K562 (cell line): ENCODE results near the gene PLS1. TPM values are rescaled to one million over a fixed set of nuclear protein-coding genes. Genes with fewer than 3 reads are reported as not detected.
A peak's percentile ranks its signal among the peaks of the same experiment; 100 is the strongest.

Source experiments
- BCLAF1 ChIP-seq, 2 experiments: fragments of 450-650 bp in 1 of 2; IDR thresholded peaks; 2 replicates each; pipeline ENCODE4 v1.6.1; 2011 to 2017; ENCODE audit warnings: low read depth in 2 of 2, antibody characterized with exemption in 1 of 2, borderline replicate concordance in 1 of 2, low read length in 1 of 2, mild to moderate bottlenecking in 1 of 2, mixed read lengths in 1 of 2; ENCODE audit not compliant: control insufficient read depth in 1 of 2
- CEBPG ChIP-seq, 3 experiments: fragments of 200-800 bp in 1 of 3; sonication (Bioruptor generic) in 1 of 3; sonication (generic) in 1 of 3; formaldehyde crosslinking in 1 of 3; IDR thresholded peaks in 2 of 3; conservative IDR thresholded peaks in 1 of 3; 2 replicates each; pipeline versions ENCODE4 v1.6.1 to v1.8.0; 2016 to 2022; ENCODE audit warnings: missing compliant biosample characterization in 2 of 3, missing genetic modification characterization in 2 of 3, mild to moderate bottlenecking in 1 of 3, missing genetic modification reagents in 1 of 3
- HDGF ChIP-seq: fragments of 450-650 bp; IDR thresholded peaks from 2 replicates; pipeline ENCODE4 v1.6.1; 2016
- SAFB2 ChIP-seq: fragments of 200-400 bp; formaldehyde crosslinking; IDR thresholded peaks from 2 replicates; pipeline ENCODE4 v1.6.1; 2018; ENCODE audit warnings: borderline replicate concordance, low read length, low read depth, moderate library complexity; ENCODE audit not compliant: severe bottlenecking
- SIN3A ChIP-seq, 2 experiments: fragments of 150-350 bp in 1 of 2; IDR thresholded peaks; 2 replicates each; pipeline ENCODE4 v1.6.1; 2011 to 2016; ENCODE audit warnings: borderline replicate concordance in 2 of 2, low read depth in 2 of 2, low read length in 2 of 2, mild to moderate bottlenecking in 2 of 2, moderate library complexity in 2 of 2; ENCODE audit not compliant: control insufficient read depth in 1 of 2
- SRSF9 ChIP-seq: fragments of 200-400 bp; formaldehyde crosslinking; IDR thresholded peaks from 2 replicates; pipeline ENCODE4 v1.6.1; 2017; ENCODE audit warnings: low read depth, low read length, borderline replicate concordance
- U2AF2 ChIP-seq: fragments of 200-400 bp; formaldehyde crosslinking; optimal IDR thresholded peaks from 2 replicates; pipeline ENCODE3; 2017; ENCODE audit warnings: low read depth, mild to moderate bottlenecking, low read length
- ZEB2 ChIP-seq: fragments of 450-650 bp; IDR thresholded peaks from 2 replicates; pipeline ENCODE4 v1.6.1; 2016
- ZKSCAN3 ChIP-seq: fragments of 250-450 bp; sonication (Bioruptor Pico); IDR thresholded peaks from 2 replicates; pipeline ENCODE4 v1.4.0; 2020
- ZNF41 ChIP-seq: fragments of 250-450 bp; sonication (Bioruptor Pico); conservative IDR thresholded peaks from 2 replicates; pipeline ENCODE4 v1.4.0; 2020; ENCODE audit warnings: mild to moderate bottlenecking
- ZNF740 ChIP-seq, 3 experiments: fragments of 200-800 bp in 1 of 3; sonication (Bioruptor generic) in 1 of 3; sonication (generic) in 1 of 3; formaldehyde crosslinking in 1 of 3; IDR thresholded peaks; 2 replicates each; pipeline versions ENCODE4 v1.6.1 to v1.8.0; 2016 to 2022; ENCODE audit warnings: mild to moderate bottlenecking in 2 of 3, missing compliant biosample characterization in 2 of 3, missing genetic modification characterization in 2 of 3, missing genetic modification reagents in 1 of 3
- ZSCAN29 ChIP-seq: fragments of 450-650 bp; IDR thresholded peaks from 2 replicates; pipeline ENCODE4 v1.6.1; 2017
- polyA plus RNA-seq, 8 experiments: library from polyadenylated mRNA; depleted of rRNA in 4 of 8; stranded (reverse) in 5 of 8; unstranded in 3 of 8; fragments of >200 nt; fragmentation: Nextera tagmentation in 2 of 8; fragmentation: Illumina TruSeq in 1 of 8; extraction: Ambion mirVana in 2 of 8; extraction: Trizol in 1 of 8; gene quantifications; 2 replicates each; pipeline versions ENCODE4 v1.2.1 to v1.2.3, GENCODE V29; 2011 to 2014; ENCODE audit warnings: inconsistent platforms in 1 of 8, missing spikeins in 1 of 8
- total RNA-seq, 7 experiments: library from RNA; depleted of rRNA in 6 of 7; stranded (reverse); fragments of >200 nt in 6 of 7; fragmentation: Illumina TruSeq in 2 of 7; extraction: Trizol in 2 of 7; gene quantifications; 2 replicates each; pipeline versions ENCODE4 v1.2.1 to v1.2.3, GENCODE V29; 2011 to 2021; ENCODE audit warnings: low replicate concordance in 1 of 7
- TF ChIP-seq, protein P1 (sequence below): fragments of 250-450 bp; sonication (Bioruptor Pico); IDR thresholded peaks from 2 replicates; pipeline ENCODE4 v1.5.0; 2021
- TF ChIP-seq, protein P2 (sequence below): sonication (generic); formaldehyde crosslinking; IDR thresholded peaks from 2 replicates; pipeline ENCODE4 v1.8.0; 2023; ENCODE audit warnings: mild to moderate bottlenecking, missing genetic modification reagents

The PLS1 gene
- total and polyA plus RNA-seq, 9 of the 15 experiments (the other 6 are each of a cell fraction or from before 2014, with no cell fraction given), result 6.1 to 21.3 (median 13.0) TPM

DNA sequence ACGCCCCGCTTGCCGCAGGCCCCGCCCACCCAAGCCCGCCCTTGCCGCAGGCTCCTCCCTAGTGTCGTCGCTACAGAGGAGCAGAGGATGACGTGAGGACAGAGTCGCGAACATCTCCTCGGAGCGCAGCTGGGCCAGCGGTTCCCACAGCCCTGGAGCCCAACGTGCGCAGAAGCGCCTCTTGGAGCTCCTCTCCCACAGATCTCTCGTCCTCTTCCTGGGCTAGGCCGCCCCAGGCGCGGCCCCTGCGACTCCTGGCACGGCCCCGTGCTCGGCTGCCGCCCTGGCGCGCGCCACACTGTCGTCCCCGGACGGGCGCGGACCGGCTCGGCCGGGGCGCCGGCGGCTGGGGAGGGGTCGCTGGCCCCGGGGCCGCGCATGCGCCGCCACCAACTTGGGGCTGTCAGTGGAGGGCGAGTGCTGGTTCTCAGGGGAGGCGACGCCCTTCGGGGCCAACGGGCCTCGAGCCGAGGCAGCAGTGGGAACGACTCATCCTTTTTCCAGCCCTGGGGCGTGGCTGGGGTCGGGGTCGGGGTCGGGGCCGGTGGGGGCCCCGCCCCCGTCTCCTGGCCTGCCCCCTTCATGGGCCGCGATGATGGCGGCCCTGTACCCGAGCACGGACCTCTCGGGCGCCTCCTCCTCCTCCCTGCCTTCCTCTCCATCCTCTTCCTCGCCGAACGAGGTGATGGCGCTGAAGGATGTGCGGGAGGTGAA lies 127.9 kb downstream of the PLS1 start, which contains the start of gene TRPC1 (continued):
- TF ChIP-seq BCLAF1 (IDR thresholded peaks at IDR 0.05; ENCODE audit: borderline replicate concordance in 1 of 2, control insufficient read depth in 1 of 2, low read depth in 2 of 2, low read length in 1 of 2) (no peak), U2AF2 (no peak), ZEB2 (no peak), ZKSCAN3 (CRISPR knock-in tag) (no peak), ZSCAN29 (no peak), HDGF (no peak), SIN3A (IDR thresholded peaks at IDR 0.05; ENCODE audit: borderline replicate concordance in 2 of 2, control insufficient read depth in 1 of 2, low read depth in 2 of 2, low read length in 2 of 2) (peak; percentile 10 to 70; a peak in 1 of 4 replicates), SRSF9 (no peak), SAFB2 (no peak), ZNF740 (CRISPR knock-in tag; IDR thresholded peaks at IDR 0.05) (no peak), ZNF740 (tag; IDR thresholded peaks at IDR 0.05) (no peak), CEBPG (CRISPR knock-in tag; IDR thresholded peaks at IDR 0.05) (no peak), CEBPG (tag; conservative IDR thresholded peaks at IDR 0.05 in 1 of 2, IDR thresholded peaks at IDR 0.05 in 1 of 2) (no peak), ZNF41 (no peak)
- TF ChIP-seq, protein P1, sequence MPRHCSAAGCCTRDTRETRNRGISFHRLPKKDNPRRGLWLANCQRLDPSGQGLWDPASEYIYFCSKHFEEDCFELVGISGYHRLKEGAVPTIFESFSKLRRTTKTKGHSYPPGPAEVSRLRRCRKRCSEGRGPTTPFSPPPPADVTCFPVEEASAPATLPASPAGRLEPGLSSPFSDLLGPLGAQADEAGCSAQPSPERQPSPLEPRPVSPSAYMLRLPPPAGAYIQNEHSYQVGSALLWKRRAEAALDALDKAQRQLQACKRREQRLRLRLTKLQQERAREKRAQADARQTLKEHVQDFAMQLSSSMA, result no peak
- TF ChIP-seq, protein P2, sequence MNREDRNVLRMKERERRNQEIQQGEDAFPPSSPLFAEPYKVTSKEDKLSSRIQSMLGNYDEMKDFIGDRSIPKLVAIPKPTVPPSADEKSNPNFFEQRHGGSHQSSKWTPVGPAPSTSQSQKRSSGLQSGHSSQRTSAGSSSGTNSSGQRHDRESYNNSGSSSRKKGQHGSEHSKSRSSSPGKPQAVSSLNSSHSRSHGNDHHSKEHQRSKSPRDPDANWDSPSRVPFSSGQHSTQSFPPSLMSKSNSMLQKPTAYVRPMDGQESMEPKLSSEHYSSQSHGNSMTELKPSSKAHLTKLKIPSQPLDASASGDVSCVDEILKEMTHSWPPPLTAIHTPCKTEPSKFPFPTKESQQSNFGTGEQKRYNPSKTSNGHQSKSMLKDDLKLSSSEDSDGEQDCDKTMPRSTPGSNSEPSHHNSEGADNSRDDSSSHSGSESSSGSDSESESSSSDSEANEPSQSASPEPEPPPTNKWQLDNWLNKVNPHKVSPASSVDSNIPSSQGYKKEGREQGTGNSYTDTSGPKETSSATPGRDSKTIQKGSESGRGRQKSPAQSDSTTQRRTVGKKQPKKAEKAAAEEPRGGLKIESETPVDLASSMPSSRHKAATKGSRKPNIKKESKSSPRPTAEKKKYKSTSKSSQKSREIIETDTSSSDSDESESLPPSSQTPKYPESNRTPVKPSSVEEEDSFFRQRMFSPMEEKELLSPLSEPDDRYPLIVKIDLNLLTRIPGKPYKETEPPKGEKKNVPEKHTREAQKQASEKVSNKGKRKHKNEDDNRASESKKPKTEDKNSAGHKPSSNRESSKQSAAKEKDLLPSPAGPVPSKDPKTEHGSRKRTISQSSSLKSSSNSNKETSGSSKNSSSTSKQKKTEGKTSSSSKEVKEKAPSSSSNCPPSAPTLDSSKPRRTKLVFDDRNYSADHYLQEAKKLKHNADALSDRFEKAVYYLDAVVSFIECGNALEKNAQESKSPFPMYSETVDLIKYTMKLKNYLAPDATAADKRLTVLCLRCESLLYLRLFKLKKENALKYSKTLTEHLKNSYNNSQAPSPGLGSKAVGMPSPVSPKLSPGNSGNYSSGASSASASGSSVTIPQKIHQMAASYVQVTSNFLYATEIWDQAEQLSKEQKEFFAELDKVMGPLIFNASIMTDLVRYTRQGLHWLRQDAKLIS (CRISPR knock-in tag), result no peak
